ENCODE measurements around the gene GALM.
"Not testable (repeated sequence)": the region's sequence is repeated elsewhere in the genome, so short reads cannot be mapped to it uniquely, and the experiment has no call there.

GALM gene

DNA sequence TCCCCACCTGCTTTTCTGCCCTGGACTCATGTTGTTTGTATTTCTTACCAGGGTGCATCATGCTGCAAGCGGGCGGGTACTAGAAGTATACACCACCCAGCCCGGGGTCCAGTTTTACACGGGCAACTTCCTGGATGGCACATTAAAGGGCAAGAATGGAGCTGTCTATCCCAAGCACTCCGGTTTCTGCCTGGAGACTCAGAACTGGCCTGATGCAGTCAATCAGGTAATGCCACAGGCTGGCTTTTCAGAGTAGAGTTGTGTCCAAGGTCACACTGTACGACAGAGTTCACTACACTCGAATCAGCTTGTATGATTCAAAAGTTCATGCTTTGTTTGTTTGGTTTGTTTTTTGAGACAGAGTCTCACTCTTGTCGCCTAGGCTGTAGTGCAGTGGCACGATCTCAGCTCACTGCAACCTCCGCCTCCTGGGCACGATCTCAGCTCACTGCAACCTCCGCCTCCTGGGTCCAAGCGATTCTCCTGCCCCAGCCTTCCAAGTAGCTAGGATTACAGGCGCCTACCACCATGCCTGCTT, 65.8 kb downstream of the GALM start:
- Histone ChIP-seq H3K9ac (ENCODE audit: low read length) (no peak overlapping the region), H3K9me3 (ENCODE audit: control insufficient read depth, insufficient read depth, low read depth, low read length) (no peaks in the 10 kb centered on the region), H3K27ac (ENCODE audit: low read depth, low read length) (no peak overlapping the region), H3K4me3 (ENCODE audit: low read depth, low read length) (no peak overlapping the region), H3K27me3 (ENCODE audit: control insufficient read depth, insufficient read depth, low read length) (no peaks in the 10 kb centered on the region), H3K4me1 (ENCODE audit: control insufficient read depth, insufficient read depth, low read length) (no peaks in the 10 kb centered on the region), H3K36me3 (ENCODE audit: control insufficient read depth, insufficient read depth, low read length) (peaks cover 42% of the 10 kb centered on the region)

GRCh38 chr2:38733300-38733971, 67.5 kb downstream of the GALM start:
- Histone ChIP-seq H3K9ac (ENCODE audit: low read length) (no peak overlapping the region), H3K27ac (ENCODE audit: low read depth, low read length) (no peak overlapping the region), H3K4me1 (ENCODE audit: control insufficient read depth, insufficient read depth, low read length) (peaks cover 3% of the 10 kb centered on the region; the same call in 1 of the 2 replicates), H3K4me3 (ENCODE audit: low read depth, low read length) (no peak overlapping the region), H3K36me3 (ENCODE audit: control insufficient read depth, insufficient read depth, low read length) (peaks cover 51% of the 10 kb centered on the region), H3K27me3 (ENCODE audit: control insufficient read depth, insufficient read depth, low read length) (no peaks in the 10 kb centered on the region), H3K9me3 (ENCODE audit: control insufficient read depth, insufficient read depth, low read depth, low read length) (no peaks in the 10 kb centered on the region)

DNA sequence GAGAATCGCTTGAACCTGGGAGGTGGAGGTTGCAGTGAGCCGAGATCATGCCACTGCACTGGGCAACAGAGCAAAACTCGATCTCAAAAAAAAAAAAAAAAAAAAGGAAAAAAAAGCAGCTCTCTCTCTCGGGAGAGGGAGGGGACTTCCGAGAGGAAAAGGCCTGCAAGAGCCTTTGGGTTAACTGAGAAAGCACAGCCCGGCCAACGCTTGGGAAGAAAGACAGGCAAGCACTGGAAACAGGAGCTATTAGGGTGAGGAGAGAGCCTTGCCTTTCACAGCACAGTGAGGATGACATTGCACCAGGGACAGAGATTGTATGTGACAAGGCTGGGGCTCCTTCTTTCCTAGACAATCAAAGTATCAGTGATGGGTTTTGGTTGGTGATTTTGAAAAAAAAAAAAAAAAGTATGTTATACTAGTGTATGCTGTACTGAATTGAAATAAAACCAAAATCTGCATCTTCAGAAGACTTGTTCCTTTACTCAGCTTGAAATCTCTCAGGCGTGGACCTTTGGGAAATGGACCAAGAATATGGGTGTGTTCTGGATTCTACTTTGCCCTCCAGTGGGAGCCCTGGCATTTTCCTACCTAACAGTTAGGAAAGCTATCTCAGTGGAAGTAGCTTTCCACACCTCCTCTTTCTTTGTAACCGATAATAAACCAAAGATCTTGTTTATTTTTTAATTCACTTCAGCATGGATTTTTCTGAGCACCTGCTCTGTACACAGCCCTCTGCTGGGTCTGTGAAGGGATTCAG, 68.6 kb downstream of the GALM start:
- peaks cover 3% of the 10 kb centered on the region; the same call in 1 of the 2 replicates for H3K4me1 ChIP-seq (ENCODE audit: control insufficient read depth, insufficient read depth, low read length)
- no peak overlapping the region for H3K4me3 ChIP-seq (ENCODE audit: low read depth, low read length)
- no peaks in the 10 kb centered on the region for H3K9me3 ChIP-seq (ENCODE audit: control insufficient read depth, insufficient read depth, low read depth, low read length)
- H3K27me3 ChIP-seq (ENCODE audit: control insufficient read depth, insufficient read depth, low read length), result no peaks in the 10 kb centered on the region
- H3K36me3 ChIP-seq (ENCODE audit: control insufficient read depth, insufficient read depth, low read length), result peaks cover 56% of the 10 kb centered on the region
- no peak overlapping the region for H3K27ac ChIP-seq (ENCODE audit: low read depth, low read length)
- no peak overlapping the region for H3K9ac ChIP-seq (ENCODE audit: low read length)

GRCh38 chr2:38735999-38736320, 70.0 kb downstream of the GALM start:
- Histone ChIP-seq H3K9me3 (ENCODE audit: control insufficient read depth, insufficient read depth, low read depth, low read length) (no peaks in the 10 kb centered on the region), H3K4me1 (ENCODE audit: control insufficient read depth, insufficient read depth, low read length) (peaks cover 3% of the 10 kb centered on the region; the same call in 1 of the 2 replicates), H3K4me3 (ENCODE audit: low read depth, low read length) (no peak overlapping the region), H3K36me3 (ENCODE audit: control insufficient read depth, insufficient read depth, low read length) (peaks cover 53% of the 10 kb centered on the region), H3K9ac (ENCODE audit: low read length) (no peak overlapping the region), H3K27me3 (ENCODE audit: control insufficient read depth, insufficient read depth, low read length) (no peaks in the 10 kb centered on the region), H3K27ac (ENCODE audit: low read depth, low read length) (no peak overlapping the region; the same call in 1 of the 2 replicates)

DNA sequence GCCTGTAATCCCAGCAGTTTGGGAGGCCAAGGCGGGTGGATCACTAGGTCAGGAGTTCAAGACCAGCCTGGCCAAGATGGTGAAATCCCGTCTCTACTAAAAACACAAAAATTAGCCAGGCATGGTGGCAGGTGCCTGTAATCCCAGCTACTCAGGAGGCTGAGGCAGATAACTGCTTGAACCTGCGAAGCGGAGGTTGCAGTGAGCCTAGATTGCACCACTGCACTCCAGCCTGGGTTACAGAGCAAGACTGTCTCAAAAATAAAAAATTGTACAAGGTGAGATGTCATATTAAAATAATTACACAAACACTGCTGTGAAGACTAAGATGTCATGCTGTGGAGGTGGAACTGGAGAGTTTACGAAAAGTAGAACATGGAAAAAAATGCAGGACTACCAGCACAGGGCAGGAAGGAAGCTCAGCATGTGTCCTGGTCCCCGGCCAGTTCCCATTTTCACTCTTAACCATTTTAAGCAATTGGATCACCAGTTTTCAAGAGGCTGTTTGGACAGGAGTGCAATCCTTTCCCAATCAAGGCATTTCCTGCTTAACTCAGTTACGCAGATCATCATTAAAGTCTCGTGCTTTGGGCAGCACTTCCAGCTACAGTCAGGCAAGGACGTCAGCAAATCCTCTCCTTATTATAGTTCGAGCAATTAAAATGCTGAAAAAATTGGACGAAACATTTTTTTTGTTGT, 71.2 kb downstream of the GALM start:
- peaks cover 56% of the 10 kb centered on the region for H3K36me3 ChIP-seq (ENCODE audit: control insufficient read depth, insufficient read depth, low read length)
- not testable (repeated sequence) for H3K9ac ChIP-seq (ENCODE audit: low read length); H3K4me1 ChIP-seq (ENCODE audit: control insufficient read depth, insufficient read depth, low read length)

GRCh38 chr2:38737925-38738324, 72.0 kb downstream of the GALM start:
- Histone ChIP-seq H3K4me1 (ENCODE audit: control insufficient read depth, insufficient read depth, low read length) (peaks cover 3% of the 10 kb centered on the region; the same call in 1 of the 2 replicates), H3K9ac (ENCODE audit: low read length) (no peak overlapping the region), H3K27ac (ENCODE audit: low read depth, low read length) (no peak overlapping the region), H3K9me3 (ENCODE audit: control insufficient read depth, insufficient read depth, low read depth, low read length) (no peaks in the 10 kb centered on the region), H3K4me3 (ENCODE audit: low read depth, low read length) (no peak overlapping the region), H3K36me3 (ENCODE audit: control insufficient read depth, insufficient read depth, low read length) (peaks cover 58% of the 10 kb centered on the region), H3K27me3 (ENCODE audit: control insufficient read depth, insufficient read depth, low read length) (no peaks in the 10 kb centered on the region)

More for the DNA sequence above, 71.2 kb downstream of the GALM start:
- H3K9me3 ChIP-seq (ENCODE audit: control insufficient read depth, insufficient read depth, low read depth, low read length); H3K4me3 ChIP-seq (ENCODE audit: low read depth, low read length); H3K27ac ChIP-seq (ENCODE audit: low read depth, low read length); H3K27me3 ChIP-seq (ENCODE audit: control insufficient read depth, insufficient read depth, low read length): not testable (repeated sequence)

DNA sequence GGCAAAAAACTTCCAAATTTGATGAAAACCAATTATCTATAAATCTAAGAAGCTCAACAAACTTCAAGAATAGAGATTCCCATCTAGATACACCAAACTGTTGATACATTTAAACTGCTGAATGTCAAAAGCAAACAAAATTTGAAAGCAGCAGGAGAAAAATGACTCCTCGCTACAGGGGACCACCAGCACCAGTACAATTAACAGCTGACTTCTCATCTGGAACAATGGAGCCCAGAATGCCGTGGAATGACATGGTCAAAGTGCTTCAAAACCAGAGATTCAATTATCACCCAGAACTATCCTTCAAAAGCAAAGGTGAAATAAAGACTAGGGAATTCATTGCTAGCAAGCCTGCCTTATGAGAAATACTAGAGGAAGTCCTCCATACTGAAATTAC, 73.6 kb downstream of the GALM start:
- H3K4me3 ChIP-seq (ENCODE audit: low read depth, low read length), result no peak overlapping the region
- no peak overlapping the region for H3K27ac ChIP-seq (ENCODE audit: low read depth, low read length)
- no peaks in the 10 kb centered on the region for H3K9me3 ChIP-seq (ENCODE audit: control insufficient read depth, insufficient read depth, low read depth, low read length)
- H3K9ac ChIP-seq (ENCODE audit: low read length), result no peak overlapping the region
- peaks cover 3% of the 10 kb centered on the region; the same call in 1 of the 2 replicates for H3K4me1 ChIP-seq (ENCODE audit: control insufficient read depth, insufficient read depth, low read length)
- no peaks in the 10 kb centered on the region for H3K27me3 ChIP-seq (ENCODE audit: control insufficient read depth, insufficient read depth, low read length)
- H3K36me3 ChIP-seq (ENCODE audit: control insufficient read depth, insufficient read depth, low read length), result peaks cover 62% of the 10 kb centered on the region

DNA sequence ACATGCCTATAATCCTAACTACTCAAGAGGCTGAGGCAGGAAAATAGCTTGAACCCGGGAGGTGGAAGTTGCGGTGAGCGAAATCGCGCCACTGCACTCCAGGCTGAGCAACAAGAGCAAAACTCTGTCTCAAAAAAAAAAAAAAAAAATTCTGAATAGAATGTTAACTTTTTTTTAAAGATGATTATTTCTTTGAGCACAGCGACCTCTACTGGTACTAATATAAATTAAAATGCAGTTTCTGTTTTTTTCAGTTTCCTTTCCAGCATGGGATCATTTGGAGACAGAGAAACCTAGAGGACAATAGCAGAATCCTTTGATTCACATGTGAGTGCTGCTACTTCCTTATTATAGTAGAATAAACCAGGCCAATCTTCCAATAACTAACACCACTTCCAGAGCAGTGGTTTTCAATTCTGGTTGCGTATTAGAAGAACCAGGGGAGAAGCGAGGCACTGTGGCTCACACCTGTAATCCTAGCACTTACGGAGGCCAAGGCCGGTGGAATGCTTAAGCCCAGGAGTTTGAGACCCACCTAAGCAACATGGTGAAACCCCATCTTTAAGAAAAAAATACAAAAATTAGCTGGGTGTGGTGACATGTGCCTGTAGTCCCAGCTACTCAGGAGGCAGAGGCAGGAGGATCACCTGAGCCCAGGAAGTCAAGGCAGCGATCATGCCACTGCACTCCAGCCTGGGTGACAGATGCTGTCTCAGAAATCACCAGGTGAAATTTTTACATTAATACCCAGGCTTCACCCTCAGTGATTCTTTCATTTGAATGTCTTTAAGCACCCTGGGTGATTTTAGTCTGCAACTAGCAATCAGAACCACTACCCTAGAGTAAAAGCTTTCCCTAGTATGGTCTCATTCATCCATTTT, 75.2 kb downstream of the GALM start:
- Histone ChIP-seq H3K4me1 (ENCODE audit: control insufficient read depth, insufficient read depth, low read length) (peaks cover 3% of the 10 kb centered on the region; the same call in 1 of the 2 replicates), H3K27me3 (ENCODE audit: control insufficient read depth, insufficient read depth, low read length) (no peaks in the 10 kb centered on the region), H3K36me3 (ENCODE audit: control insufficient read depth, insufficient read depth, low read length) (peaks cover 70% of the 10 kb centered on the region), H3K9ac (ENCODE audit: low read length) (no peak overlapping the region), H3K4me3 (ENCODE audit: low read depth, low read length) (no peak overlapping the region), H3K9me3 (ENCODE audit: control insufficient read depth, insufficient read depth, low read depth, low read length) (no peaks in the 10 kb centered on the region), H3K27ac (ENCODE audit: low read depth, low read length) (no peak overlapping the region)

- Histone ChIP-seq H3K27me3 (ENCODE audit: control insufficient read depth, insufficient read depth, low read length) (no peaks in the 10 kb centered on the region), H3K9ac (ENCODE audit: low read length) (no peak overlapping the region), H3K9me3 (ENCODE audit: control insufficient read depth, insufficient read depth, low read depth, low read length) (no peaks in the 10 kb centered on the region), H3K4me3 (ENCODE audit: low read depth, low read length) (no peak overlapping the region), H3K27ac (ENCODE audit: low read depth, low read length) (no peak overlapping the region), H3K36me3 (ENCODE audit: control insufficient read depth, insufficient read depth, low read length) (peaks cover 84% of the 10 kb centered on the region), H3K4me1 (ENCODE audit: control insufficient read depth, insufficient read depth, low read length) (no peaks in the 10 kb centered on the region)
Measured at GRCh38 chr2:38742797-38743559, 77.1 kb downstream of the GALM start.

Data from HUES6 (cell line).